ENCODE results near the gene BCOR.

Gene BCOR

DNA sequence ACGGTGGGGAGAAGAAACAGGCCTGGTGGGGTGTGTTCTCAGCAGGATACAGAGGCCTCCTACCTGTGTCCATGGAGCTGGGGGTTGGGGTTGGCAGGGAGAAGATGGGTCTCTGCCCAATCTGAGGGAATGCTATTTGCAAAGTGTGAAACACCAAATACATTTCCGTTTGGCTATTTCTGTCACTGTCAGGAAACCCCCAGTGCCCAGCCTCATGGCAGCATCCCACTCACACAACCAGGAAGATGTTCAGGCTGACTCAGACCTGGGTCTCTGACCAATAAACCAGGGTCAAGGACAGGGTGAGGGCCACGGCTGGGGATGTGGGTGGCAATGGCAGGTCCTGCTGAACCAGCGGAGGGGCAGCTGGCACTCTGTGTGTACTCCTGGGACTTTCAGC, 41.3 kb downstream of the BCOR start:
- no peak for DNase-seq (ENCODE audit: low read depth)
- no peak overlapping the region for H3K4me3 ChIP-seq (replicated peaks; ENCODE audit: low read depth, low read length)
- TF ChIP-seq, protein P1, sequence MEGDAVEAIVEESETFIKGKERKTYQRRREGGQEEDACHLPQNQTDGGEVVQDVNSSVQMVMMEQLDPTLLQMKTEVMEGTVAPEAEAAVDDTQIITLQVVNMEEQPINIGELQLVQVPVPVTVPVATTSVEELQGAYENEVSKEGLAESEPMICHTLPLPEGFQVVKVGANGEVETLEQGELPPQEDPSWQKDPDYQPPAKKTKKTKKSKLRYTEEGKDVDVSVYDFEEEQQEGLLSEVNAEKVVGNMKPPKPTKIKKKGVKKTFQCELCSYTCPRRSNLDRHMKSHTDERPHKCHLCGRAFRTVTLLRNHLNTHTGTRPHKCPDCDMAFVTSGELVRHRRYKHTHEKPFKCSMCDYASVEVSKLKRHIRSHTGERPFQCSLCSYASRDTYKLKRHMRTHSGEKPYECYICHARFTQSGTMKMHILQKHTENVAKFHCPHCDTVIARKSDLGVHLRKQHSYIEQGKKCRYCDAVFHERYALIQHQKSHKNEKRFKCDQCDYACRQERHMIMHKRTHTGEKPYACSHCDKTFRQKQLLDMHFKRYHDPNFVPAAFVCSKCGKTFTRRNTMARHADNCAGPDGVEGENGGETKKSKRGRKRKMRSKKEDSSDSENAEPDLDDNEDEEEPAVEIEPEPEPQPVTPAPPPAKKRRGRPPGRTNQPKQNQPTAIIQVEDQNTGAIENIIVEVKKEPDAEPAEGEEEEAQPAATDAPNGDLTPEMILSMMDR (IDR thresholded peaks at IDR 0.05; ENCODE audit: low read length, missing control alignments) = no peak

DNA sequence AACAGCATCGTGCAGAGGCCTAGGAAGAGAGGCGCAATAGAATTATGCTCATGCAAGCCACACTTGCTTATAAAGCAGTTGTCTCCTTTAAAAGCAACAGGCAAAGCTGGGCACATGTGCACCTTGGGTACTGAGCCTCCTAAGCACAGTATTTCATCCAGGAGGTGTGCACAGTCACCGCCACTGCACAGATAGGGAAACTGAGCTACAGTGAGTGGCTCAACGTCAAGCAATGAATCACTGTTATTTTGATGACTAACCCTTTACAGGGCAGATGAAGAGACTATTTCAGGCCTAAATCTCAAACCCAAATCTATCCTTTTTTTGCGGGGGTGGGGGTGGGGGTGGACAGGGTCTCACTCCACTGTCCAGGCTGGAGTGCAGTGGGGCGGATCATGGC, 42.3 kb downstream of the BCOR start:
- no peak overlapping the region for H3K4me3 ChIP-seq (replicated peaks; ENCODE audit: low read depth, low read length)
- TF ChIP-seq, protein P1 (IDR thresholded peaks at IDR 0.05; ENCODE audit: low read length, missing control alignments) = no peak
- no peak for DNase-seq (ENCODE audit: low read depth)

DNA sequence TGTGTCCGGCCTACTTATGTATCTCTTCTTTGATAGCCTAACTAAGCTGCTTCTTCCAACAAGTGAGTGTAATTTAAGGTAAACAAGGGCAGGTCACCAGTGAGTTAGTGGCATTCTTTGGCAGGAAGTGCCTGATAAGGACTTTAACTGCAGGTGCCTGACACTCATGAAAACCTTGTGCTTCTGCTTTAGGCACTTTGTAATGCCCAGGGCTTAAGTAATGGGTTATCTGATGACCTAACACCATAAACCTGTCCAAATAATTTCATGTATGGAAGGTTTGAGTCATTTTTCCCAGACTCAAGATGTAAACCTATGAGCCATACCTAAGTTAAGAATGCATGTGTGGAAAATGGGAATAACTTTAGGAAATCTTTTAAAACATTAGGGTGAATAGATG, 43.0 kb downstream of the BCOR start:
- no peak overlapping the region for H3K4me3 ChIP-seq (replicated peaks; ENCODE audit: low read depth, low read length)
- TF ChIP-seq, protein P1 (IDR thresholded peaks at IDR 0.05; ENCODE audit: low read length, missing control alignments) = no peak
- DNase-seq (ENCODE audit: low read depth) = no peak

DNA sequence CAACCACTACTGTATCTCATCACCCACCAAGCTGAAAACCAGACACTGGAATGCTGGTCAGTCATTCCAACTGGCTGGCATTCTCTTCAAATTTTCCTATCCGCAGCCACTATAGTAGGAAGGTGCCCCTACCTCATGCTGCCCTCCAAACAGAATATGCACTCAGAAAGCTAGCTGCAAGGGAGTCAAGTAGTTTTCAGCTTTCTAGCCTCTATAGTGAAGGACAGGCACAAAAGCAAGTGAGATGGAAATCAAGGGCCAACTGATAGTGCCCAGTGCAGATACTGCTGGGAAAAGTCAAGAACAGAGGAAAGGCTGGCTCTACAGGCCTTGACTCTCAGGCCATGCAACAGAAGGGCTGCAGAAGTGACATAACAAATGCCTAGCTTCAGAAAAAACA, 47.2 kb downstream of the BCOR start:
- no peak overlapping the region for H3K4me3 ChIP-seq (replicated peaks; ENCODE audit: low read depth, low read length)
- TF ChIP-seq, protein P1 (IDR thresholded peaks at IDR 0.05; ENCODE audit: low read length, missing control alignments) = no peak
- no peak for DNase-seq (ENCODE audit: low read depth)

DNA sequence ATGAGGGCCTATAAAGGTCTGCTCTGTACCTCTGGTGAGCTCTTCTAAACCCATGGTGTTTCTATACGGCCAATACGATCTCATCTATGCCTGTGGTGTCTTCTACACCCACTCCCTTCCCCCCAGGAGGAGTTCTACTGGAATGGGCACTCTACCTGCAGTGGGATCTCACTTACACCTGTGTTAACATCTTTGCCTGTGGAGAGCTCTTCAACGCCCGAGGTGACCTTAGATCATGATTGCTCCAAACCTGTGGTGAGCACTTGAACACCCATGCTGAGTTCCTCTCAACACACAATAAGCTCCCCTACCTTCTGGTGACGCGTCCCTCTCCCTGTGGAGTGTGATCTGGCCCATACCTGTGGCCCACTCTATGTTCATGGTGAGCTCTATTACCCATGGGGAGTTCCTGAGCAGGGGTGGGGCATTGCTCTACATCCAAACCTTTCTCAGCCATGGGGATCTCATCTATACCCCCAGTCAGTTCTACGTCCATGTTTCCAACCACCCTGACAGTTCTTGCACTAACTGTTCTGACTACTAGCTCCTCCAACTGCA, 48.6 kb downstream of the BCOR start:
- no peak for DNase-seq (ENCODE audit: low read depth)
- TF ChIP-seq, protein P1 (IDR thresholded peaks at IDR 0.05; ENCODE audit: low read length, missing control alignments) = no peak
- no peak overlapping the region for H3K4me3 ChIP-seq (replicated peaks; ENCODE audit: low read depth, low read length)

DNA sequence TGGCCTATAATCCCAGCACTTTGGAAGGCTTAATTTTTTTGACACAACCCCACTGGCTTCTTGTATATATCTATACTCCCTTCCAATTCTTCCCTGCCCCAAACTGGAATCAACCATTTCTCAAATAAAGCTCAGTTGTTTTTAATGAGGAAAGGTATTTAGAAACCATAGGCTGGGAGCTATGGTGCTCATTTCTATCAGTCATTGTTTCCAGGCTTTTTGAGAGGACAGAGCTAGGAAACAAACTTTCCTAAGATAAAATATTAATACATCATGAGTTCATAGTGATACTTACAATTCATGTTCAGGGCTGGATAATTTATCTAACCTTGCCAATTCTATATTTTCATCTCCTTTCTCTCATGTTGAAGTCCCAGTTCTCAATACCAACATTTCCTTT, 50.3 kb downstream of the BCOR start:
- no peak for DNase-seq (ENCODE audit: low read depth)
- H3K4me3 ChIP-seq (replicated peaks; ENCODE audit: low read depth, low read length) = no peak overlapping the region
- TF ChIP-seq, protein P1 (IDR thresholded peaks at IDR 0.05; ENCODE audit: low read length, missing control alignments) = no peak

DNA sequence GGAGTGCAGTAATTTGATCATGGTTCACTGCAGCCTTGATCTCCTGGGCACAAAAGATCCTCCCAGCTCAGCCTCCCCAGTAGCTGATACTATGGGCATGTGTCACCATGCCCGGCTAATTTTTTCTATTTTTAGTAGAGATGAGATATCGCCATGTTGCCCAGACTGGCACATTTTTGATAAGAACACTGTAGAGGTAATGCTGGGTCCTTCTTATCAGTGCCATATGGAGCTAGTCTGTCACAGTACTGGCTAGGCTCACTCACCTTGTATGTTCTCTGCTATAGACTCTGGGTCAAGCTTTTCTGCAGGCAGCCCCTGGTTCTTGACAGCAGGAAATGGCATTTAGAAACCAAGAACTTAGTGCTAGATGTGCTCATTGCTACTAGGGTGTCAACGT, 53.9 kb downstream of the BCOR start:
- no peak for DNase-seq (ENCODE audit: low read depth)
- TF ChIP-seq, protein P1 (IDR thresholded peaks at IDR 0.05; ENCODE audit: low read length, missing control alignments) = no peak
- no peak overlapping the region for H3K4me3 ChIP-seq (replicated peaks; ENCODE audit: low read depth, low read length)
